NCI-H2107 treated with DMSO at 0.1 percent for 48 hours (cell line): ENCODE data around the gene IFITM1.
"Not testable (repeated sequence)": the region's sequence is repeated elsewhere in the genome, so short reads cannot be mapped to it uniquely, and the experiment has no call there.

Experiments
- DNase-seq: peaks from one replicate; lab custom pipeline; 2025; ENCODE audit not compliant: unreplicated experiment; lab: John Stamatoyannopoulos, UW

Gene IFITM1

DNA sequence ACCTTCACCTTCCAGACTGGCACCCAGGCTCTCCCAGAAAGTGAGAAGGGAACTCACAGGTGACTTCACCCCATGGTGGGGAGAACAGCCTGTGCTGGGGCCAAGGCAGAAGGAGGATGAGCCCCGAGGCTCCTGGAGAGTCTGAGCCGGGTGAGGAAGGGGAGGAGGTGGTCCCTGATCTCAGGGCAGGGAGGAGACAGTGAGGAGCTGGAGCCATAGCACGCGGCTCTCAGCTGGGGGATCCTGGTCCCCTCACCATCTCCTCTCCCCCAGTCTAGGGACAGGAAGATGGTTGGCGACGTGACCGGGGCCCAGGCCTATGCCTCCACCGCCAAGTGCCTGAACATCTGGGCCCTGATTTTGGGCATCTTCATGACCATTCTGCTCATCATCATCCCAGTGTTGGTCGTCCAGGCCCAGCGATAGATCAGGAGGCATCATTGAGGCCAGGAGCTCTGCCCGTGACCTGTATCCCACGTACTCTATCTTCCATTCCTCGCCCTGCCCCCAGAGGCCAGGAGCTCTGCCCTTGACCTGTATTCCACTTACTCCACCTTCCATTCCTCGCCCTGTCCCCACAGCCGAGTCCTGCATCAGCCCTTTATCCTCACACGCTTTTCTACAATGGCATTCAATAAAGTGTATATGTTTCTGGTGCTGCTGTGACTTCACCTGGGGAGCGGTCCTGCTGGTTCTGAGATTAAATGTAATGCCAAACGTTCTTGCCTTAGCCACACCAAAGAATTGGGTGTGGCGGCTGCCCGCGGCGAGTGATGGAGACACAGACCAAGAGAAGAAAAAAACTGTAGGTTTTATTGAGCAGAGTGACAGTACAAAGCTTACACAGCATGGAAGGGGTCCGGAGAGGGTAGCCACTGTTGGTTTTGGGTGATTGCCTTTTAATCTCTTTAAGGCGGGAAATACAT lies 4.8 kb upstream of the IFITM1 start:
- not testable (repeated sequence) for DNase-seq

DNA sequence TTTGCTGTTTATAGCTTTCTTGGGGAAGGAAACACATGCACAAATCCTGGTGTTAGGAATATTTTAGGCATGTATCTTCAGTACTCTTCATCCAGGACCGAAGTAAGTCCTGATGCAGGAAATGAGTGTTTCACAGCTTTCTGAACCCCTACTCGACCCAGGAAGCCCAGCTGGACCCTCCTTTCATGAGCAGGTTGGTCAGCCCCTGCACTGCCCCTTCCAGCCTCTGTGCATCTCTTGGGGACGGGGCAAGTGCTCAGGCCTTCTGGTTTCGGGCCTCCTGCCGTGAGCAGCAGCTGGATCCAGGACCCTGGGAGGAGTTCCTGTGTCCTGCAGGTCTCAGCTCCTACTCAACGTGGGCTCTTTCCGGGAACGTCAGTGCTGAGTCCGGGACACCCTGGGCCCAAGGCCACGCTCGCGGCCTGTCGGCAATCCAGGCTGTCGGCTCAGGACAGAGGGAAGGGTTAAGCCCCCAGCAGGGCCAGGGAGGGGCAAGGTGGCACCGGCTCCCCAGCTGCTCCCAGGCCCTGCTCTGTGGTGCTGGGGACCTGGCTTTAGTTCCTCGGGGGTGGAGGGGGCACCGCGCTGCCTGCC lies 3.8 kb upstream of the IFITM1 start:
- not testable (repeated sequence) for DNase-seq

DNA sequence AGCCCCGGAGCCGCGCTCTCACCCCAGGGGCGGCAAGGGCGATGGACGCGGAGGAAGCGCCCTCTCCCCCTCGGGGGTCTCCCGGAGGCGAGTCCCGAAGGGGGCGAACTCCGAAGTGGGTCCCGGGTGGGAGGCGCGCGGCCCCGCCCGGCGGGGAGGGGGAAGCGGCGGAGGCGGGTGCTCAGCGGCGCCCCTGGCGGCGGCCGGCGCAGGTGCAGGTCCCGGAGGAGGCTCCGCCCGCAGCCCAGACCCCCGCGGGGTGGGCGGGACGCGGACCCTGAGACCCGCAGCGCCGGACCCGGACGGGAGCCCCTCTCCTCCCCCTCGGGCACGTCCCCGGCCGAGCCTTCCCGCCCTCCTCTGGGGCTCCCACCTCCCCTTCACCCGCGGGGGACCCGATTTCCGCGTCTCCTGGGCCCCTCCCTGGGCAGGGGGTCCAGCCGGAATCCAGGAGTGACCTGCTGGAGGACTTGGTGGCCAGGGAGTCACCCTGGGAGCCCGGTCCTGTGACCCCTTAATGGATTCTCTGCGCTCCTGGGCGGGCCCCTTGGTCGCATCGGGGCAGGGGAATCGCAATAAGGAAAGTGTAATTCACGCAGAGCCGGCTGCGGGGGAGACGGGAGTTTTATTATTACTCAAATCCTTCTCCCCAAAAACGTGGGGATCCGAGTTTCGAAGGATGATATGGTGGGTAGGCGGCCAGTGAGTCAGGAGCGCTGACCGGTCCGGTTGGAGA lies 2.7 kb upstream of the IFITM1 start:
- not testable (repeated sequence) for DNase-seq

DNA sequence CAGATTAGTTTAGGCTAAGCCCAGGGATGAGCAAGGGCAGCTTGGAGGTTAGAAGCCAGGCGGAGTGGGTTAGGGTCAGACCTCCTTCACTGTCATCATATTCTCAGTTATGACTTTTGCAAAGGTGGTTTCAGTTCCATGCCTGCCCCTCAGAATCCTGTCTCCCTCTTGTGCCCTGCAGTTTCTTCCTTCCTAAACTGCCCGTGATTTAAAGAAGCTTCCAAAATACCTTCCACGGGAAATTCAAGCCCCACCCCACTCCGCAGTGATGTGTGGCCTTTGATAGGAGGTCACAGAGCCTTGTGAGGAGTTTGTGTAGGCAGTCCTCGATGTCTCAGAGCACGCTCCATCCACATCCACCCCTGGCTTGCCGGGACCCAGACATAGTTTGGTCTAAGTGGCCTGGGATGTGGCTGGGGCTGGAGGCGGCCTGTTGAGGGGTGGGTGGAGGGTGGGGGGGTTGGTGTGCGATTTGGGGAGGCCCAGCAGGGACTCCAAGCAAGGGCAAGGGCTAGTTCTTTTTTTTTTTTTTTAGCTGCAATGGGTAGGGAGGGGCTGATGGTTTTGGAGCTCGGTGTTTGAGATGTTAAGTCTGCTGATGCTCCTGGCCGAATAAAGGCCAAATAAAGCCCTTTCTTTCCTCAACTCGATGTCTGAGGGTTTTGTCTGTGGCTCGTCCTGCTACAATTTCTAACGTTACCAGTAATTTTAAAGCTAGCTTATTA lies 1.6 kb upstream of the IFITM1 start:
- DNase-seq, result no peak

DNA sequence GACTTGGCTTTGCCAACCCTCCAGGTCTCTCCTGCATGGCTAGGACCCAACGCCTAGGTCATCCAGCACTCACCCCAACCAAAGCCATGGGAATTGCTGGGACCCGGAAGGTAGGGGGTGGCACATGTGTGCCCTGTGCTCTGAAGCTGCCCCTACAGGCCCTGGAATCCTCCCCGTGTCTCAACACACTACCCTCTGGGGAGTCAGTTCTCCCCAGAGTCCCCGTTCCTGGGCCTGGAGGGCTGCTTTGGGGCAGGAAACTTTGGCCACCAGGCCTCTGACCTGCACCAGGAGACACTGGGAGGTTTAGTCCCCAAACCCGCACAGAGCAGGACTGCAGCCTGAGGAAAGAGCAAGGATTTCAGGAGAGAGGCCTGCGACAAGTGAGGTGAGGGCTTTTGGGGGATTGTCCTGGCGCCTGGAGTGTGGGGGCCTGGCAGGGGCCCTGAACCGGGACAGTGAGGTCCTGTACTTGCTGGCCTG lies 495 bp upstream of the IFITM1 start:
- no peak for DNase-seq

DNA sequence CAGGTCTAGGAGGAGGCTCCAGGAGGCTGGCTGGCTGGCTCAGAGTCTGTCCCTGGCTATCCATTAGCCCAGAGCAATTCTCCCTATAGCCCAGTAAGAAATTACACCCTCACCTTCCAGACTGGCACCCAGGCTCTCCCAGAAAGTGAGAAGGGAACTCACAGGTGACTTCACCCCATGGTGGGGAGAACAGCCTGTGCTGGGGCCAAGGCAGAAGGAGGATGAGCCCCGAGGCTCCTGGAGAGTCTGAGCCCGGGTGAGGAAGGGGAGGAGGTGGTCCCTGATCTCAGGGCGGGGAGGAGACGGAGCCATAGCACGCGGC lies 675 bp downstream of the IFITM1 start:
- DNase-seq, result not testable (repeated sequence)

DNA sequence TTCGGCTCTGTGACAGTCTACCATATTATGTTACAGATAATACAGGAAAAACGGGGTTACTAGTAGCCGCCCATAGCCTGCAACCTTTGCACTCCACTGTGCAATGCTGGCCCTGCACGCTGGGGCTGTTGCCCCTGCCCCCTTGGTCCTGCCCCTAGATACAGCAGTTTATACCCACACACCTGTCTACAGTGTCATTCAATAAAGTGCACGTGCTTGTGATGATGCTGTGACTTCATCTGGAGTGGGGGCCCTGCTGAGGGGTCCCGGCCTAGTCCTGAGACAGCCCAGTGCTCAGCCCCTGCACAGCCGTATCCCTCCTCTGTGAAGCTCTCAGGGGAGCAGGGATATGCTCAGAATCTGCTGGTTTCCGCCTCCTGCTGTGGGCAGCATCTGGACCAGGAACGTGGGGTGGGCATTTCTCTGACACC lies 1.2 kb downstream of the IFITM1 start:
- no peak for DNase-seq

DNA sequence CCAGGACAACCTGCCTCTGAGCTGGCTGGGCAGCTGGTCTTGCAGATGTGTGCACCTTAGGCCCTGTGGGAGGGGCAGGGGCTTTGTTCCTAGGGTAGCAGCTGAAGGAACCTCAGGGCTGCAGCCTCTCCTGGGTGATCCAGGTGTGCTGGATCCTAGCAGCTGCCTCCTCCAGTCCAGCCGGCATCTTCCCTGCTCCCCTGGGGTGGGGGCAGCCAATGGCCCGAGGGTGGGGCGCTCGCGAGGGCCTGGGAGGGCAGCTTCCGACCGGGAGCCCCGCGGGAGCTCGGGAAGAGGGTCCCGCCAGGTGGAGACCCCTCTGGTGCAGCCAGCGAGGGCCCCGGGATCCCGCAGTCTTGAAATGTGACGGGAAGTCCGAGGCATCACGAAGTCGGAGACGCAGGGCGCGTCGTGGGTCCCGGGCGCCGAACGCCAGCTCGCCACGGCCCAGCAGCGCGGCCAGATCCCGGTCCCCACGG lies 1.7 kb downstream of the IFITM1 start:
- no peak for DNase-seq

DNA sequence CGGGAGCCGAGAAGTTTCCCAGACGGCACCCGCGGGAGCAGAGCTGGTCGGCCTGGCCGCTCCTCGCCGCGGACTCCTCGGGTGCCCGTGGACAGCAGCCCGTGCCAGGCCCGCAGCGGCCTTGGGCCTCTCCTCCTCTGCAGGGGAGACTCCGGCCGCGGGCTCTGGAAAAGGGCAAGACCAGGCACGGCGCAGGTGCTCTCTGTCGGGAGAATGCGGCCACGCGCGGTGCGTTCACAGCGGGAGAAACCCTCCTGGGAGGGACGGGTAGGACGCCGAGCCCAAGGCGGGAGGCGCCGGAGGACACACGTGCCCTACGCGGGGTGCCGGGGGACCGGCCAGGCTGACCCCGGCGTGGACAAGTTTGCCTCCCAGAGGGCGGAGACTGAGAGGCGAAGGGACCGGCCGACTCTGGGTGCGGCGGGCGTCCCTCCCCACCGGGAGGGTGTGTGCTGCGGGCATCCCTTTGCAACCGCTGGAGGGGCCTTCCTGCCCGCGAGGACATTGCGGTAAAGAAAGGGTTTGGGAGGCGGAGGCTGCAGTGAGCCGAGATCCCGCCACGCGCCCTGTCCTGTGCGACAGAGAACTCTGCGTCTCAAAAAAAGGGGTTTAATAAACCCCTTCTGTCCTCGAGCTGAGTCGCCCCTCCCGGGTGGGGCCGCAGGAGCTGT lies 2.3 kb downstream of the IFITM1 start:
- no peak for DNase-seq

DNA sequence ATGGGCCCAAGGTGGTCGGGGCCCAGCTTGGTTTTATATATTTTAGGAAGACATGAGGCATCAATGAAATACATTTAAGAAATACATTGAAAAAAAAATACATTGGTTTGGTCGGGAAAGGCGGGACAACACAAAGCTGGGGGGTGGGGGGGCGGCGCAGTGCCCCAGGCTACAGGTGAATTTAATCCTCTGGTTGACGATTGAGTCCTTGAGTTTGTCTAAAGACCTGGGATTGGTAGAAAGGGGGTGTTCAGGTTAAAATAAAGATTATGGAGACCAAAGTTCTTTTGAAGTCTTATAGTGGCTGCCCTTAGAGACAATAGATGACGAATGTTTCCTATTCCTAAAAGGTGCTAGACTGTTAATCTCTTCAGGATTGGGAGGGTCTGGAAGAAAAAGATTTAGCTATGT lies 3.1 kb downstream of the IFITM1 start:
- no peak for DNase-seq

DNA sequence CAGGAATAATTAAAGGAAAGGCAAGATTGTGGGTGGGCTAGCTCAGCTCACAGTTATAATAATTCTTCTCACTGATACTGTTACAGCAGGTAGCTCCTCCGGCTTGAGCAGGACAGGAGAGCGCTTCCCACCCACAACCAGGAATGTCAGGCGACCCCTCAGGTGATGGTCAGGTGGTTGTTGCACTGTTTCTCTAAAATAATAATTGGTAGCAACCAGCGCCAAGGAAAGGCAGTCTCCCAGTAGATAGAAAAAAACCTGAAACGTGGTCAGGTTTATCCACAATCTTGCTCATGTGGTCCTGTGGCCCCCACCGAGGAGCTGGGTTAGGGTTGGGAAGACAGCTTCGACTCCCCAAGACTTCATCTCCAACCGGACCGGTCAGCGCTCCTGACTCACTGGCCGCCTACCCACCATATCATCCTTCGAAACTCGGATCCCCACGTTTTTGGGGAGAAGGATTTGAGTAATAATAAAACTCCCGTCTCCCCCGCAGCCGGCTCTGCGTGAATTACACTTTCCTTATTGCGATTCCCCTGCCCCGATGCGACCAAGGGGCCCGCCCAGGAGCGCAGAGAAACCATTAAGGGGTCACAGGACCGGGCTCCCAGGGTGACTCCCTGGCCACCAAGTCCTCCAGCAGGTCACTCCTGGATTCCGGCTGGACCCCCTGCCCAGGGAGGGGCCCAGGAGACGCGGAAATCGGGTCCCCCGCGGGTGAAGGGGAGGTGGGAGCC lies 4.0 kb downstream of the IFITM1 start:
- DNase-seq, result not testable (repeated sequence)

DNA sequence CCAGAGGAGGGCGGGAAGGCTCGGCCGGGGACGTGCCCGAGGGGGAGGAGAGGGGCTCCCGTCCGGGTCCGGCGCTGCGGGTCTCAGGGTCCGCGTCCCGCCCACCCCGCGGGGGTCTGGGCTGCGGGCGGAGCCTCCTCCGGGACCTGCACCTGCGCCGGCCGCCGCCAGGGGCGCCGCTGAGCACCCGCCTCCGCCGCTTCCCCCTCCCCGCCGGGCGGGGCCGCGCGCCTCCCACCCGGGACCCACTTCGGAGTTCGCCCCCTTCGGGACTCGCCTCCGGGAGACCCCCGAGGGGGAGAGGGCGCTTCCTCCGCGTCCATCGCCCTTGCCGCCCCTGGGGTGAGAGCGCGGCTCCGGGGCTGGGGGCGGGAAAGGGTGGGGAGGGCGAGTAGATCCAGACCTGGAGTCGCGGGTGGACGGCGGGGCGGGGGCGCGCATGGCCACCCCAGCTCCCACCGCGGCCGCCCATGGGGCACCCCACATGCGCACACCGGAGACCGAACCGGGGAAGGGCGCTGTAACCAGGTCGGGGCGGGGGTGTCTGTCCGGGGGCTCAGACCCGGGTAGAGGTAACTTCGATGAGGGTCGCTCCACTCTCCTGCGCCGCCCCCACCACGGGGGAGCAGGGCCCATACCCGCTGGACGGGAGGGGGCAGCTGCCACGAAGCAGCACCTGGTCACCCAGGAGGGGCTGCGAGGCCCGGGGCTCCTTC lies 4.7 kb downstream of the IFITM1 start:
- not testable (repeated sequence) for DNase-seq

DNA sequence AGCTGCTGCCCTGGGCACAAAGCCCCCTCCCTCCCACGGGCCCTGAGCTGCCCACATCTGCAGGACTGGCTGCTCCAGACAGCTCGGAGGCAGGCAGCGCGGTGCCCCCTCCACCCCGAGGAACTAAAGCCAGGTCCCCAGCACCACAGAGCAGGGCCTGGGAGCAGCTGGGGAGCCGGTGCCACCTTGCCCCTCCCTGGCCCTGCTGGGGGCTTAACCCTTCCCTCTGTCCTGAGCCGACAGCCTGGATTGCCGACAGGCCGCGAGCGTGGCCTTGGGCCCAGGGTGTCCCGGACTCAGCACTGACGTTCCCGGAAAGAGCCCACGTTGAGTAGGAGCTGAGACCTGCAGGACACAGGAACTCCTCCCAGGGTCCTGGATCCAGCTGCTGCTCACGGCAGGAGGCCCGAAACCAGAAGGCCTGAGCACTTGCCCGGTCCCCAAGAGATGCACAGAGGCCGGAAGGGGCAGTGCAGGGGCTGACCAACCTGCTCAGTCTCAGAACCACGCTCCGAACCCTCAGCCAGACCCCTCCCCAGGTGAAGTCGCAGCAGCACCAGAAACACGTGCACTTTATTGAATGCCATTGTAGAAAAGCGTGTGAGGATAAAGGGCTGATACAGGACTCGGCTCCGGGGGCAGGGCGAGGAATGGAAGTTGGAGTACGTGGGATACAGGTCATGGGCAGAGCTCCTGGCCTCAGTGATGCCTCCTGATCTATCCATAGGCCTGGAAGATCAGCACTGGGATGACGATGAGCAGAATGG lies 5.5 kb downstream of the IFITM1 start:
- not testable (repeated sequence) for DNase-seq

DNA sequence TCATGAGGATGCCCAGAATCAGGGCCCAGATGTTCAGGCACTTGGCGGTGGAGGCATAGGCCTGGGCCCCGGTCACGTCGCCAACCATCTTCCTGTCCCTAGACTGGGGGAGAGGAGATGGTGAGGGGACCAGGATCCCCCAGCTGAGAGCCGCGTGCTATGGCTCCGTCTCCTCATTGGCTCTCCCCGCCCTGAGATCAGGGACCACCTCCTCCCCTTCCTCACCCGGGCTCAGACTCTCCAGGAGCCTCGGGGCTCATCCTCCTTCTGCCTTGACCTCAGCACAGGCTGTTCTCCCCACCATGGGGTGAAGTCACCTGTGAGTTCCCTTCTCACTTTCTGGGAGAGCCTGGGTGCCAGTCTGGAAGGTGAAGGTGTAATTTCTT lies 6.0 kb downstream of the IFITM1 start:
- not testable (repeated sequence) for DNase-seq

DNA sequence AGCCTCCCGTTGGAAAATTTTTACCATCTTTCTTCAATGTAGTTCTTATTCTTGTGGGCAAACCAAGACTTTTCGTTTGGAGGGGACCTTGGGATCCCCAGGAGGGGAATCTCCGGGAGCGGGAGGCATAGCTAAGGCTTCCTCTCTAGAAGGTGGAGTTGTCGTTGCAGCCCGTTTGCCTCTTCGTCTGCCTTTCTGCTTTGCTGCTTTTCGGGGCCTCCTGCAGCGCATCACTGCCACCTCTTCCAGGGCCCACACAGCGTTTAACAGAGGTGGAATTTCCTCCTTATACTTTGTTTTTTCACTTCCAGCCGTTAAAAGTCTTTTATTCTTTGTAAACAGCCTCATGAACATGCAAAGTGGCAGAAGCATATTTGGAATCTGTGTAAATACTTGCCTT lies 10.3 kb downstream of the IFITM1 start:
- no peak for DNase-seq

DNA sequence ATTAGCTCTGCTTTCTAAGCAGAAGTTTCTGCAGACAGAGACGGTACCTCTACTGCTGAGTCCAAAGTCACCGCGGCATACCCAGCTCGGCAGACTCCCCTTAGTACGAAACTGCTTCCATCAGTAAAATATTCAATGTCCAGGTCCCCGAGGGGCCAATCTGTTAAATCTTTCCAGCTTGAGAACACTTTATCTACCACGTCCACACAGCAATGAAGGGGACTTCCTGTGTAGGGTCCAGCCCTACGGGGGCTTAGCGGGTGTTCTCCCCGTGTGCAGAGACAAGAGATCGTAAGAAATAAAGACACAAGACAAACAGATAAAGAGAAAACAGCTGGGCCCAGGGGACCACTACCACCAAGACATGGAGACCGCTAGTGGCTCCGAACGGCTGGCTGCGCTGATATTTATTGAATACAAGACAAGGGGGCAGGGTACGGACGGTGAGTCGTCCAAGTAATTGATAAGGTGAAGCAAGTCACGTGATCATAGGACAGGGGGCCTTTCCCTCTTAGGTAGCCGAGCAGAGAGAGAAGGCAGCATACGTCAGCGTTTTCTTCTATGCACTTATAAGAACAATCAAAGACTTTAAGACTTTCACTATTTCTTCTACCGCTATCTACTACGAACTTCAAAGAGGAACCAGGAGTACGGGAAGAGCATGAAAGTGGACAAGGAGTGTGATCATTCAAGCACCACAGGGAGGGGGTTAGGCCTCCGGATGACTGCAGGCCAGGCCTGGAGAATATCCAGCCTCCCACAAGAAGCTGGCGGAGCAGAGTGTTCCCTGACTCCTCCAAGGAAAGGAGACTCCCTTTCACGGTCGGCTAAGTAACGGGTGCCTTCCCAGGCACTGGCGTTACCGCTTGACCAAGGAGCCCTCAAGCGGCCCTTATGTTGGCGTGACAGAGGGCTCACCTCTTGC lies 11.0 kb downstream of the IFITM1 start:
- DNase-seq, result not testable (repeated sequence)
